Cerebellar cortex (tissue), 1 donor: Measurements from ENCODE around the gene SULT1A2.
"Not testable (repeated sequence)": the region's sequence is repeated elsewhere in the genome, so short reads cannot be mapped to it uniquely, and the experiment has no call there.

ENCODE experiments used
- DNase-seq: peaks from one replicate; pipeline ENCODE4 v3.0.0-alpha.2; 2015; ENCODE audit warnings: low spot score

Gene SULT1A2

GRCh38 chr16:28591355-28591754 is 5.5 kb downstream of the SULT1A2 start:
- DNase-seq, result no peak

GRCh38 chr16:28590384-28591340 is 6.2 kb downstream of the SULT1A2 start:
- DNase-seq, result no peak

GRCh38 chr16:28589930-28590329 is 6.9 kb downstream of the SULT1A2 start:
- no peak for DNase-seq

- DNase-seq, result no peak
Observed at GRCh38 chr16:28589069-28589468, 7.8 kb downstream of the SULT1A2 start.

- DNase-seq, result no peak
Observed at GRCh38 chr16:28587386-28587785, 9.5 kb downstream of the SULT1A2 start.

- DNase-seq, result no peak
Observed at GRCh38 chr16:28586466-28586865, 10.4 kb downstream of the SULT1A2 start.

DNA sequence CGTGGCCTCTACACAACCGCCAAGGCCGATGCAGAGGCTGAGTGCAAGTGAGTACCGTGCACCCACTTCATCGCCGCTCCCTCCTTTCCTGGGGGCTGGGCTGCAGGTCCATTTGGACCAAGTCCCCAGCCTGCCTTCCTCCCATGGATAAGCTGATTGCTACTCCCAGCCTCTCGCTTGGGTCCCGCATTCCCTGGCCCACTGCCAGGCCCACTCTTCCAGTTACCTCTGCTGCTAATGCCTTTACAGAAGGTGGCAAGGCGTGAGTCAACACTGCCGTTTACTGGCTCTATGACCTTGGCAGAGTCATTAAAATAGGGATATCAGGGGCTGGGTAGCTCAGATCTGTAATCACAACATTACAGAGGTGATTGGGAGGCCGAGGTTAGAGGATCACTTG is 11.2 kb downstream of the SULT1A2 start:
- no peak for DNase-seq

- no peak for DNase-seq
Observed at GRCh38 chr16:28580726-28581315, 16.0 kb downstream of the SULT1A2 start.

DNA sequence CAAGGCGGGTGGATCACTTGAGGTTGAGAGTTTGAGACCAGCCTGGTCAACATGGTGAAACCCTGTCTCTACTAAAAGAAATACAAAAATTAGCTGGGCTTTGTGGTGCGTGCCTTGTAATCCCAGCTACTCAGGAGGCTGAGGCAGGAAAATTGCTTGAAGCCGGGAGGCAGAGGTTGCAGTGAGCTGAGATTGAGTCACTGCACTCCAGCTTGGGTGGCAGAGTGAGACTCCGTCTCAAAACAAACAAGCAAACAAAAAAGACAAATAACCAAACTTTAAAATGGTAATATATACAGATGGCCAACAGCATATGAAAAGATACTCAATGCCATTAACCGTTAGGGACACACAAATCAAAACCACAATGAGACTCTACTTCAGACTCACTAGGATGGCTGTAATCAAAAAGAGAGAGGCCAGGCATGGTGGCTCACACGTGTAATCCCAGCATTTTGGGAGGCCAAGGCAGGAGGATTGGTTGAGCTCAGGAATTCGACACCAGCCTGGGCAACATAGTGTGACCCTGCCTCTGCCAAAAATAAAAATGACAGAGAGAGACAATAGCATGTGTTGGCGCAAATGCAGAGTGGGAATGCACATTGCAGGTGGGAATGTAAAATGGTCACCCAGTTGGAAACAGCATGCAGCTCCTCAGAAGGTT is 21.3 kb downstream of the SULT1A2 start:
- DNase-seq, result no peak

DNA sequence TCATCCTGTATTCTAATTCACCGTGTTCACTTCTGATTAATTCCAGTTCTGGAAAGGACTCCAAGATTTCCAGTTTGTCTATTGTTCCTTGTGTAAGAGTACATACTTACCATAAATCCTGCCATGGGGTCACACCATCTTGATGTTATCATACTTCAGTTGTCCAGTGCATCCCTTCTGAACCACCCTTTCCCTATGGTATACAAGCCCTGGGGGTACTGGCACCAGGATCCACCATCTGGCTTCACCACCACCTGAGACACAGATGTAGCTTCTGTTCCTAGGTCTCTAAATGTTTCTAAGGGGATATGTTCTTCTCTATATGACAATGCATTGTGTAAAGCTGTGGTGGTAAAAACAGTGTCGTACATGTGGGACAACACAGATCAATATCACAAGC is 21.9 kb downstream of the SULT1A2 start:
- DNase-seq, result no peak

GRCh38 chr16:28573738-28574718 is 22.8 kb downstream of the SULT1A2 start:
- DNase-seq, result no peak

DNA sequence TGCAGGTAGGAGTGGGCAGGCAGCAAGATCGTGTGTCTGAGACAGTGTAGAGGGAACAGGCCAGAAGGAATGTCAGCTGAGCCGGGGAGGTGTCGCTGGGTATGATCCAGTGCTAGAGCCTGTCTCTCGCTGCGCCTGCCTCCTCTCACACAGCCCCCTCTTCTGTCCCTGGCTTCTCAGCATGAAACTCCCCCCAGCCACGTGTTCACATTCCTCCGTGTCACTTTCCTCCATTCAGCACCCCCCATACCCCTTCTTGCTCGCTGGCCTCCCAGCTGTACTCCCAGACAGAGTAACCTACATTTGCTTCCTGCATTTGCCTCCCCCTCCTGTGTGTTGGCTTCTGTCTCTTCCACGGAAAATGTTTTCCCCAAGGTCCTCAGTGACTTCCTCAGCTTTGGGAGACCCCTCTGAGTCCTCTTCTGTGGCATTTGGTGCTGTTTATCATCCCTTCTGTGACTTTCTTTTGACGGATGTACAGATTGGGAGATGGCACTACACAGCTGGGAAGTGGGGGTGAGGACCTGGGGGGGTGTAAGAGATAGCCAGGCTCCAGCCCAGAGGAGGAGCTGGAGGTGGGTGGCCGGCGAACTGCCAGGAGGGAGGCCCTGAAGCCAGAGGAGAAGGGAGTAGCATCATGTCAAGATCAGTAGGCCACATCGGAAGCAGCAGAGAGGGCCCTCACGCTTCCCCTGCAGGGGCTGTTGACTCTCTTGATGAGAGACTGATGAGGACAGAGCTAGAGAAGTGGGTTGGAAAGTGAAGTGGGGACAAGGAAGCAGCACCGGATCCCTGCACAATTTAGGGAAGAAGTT is 23.9 kb downstream of the SULT1A2 start:
- peak; percentile 55 for DNase-seq

GRCh38 chr16:28569968-28570752 is 26.7 kb downstream of the SULT1A2 start:
- no peak for DNase-seq

DNA sequence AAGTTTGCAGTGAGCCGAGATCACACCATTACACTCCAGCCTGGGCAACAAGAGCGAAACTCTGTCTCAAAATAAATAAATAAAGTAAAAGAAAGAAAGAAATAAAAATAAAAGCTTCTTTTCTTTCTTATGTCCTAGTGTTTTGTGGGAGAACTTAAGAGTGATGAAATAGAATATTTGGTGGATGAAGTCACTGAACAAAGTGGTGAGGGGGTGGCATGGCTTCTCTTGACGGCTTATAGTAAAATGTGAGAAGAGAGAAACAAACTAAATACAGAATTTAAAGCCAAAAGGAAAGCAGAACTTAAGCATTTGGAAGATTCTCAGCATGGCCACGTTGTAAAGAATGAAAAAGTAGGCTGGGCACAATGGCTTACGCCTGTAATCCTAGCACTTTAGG is 27.8 kb downstream of the SULT1A2 start:
- no peak for DNase-seq

GRCh38 chr16:28567292-28567691 is 29.6 kb downstream of the SULT1A2 start:
- no peak for DNase-seq

DNA sequence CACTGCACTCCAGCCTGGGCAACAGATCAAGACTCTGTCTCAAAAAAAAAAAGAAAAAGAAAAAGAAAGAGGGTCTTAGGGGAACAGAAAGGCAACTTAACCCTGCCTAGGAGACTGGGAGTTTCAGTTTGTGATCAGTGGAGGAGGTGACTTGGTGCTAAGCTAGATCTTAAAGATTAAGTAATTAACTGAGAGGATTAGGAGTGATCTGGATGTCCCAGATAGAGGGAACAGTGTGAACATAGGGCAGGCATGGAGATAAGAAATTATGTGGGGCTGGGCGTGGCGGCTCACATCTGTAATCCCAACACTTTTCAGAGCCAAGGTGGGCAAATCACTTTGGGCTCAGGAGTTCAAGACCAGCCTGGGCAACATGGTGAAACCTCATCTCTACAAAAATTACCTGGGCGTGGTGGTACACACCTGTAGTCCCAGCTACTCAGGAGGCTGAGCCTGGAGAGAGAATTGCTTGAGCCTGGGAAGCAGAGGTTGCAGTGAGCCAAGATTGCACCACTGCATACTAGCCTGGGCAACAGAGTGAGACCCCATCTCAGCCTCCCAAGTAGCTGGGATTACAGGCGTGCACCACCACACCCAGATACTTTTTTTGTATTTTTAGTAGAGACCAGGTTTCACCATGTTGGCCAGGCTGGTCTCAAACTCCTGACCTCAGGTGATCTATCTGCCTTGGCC is 30.5 kb downstream of the SULT1A2 start:
- DNase-seq, result not testable (repeated sequence)

DNA sequence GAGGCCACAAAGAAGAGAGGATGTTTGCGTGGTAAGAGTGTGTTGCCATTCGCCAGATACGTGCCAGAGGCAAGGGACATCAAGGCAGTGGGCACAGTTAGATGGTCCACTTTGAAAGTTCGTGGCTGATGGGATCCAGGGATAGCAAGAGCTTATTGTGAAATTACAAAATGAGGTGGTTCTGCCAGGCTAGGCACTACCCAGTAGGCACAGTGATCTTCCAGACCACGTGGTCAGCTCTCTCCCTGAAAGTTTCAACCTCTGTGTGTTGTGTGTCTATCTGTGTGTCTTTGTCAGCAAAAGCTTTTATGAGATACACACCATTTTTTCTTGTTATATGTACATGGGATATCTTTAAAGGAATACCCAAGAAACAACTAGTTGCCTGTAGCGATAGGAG is 33.6 kb downstream of the SULT1A2 start:
- no peak for DNase-seq

DNA sequence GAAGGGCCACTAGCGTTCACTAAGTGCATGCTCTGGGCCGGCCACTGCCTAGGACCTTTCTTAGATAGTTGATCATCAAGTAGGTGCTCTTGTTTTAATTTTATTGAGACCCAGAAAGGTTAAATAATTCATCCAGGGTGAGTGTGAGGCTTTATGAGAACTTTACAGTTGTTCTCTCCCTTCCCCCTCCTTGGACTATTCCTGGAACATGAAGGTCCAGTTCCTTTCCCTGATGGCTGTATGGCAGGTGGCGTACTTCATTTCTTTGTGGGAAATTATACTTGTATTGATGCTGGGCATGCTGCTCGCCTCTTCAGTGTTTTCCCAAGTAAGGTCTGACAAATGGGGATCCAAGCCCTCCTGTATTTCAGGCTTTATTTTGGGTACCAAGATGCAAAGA is 34.7 kb downstream of the SULT1A2 start:
- DNase-seq, result no peak

DNA sequence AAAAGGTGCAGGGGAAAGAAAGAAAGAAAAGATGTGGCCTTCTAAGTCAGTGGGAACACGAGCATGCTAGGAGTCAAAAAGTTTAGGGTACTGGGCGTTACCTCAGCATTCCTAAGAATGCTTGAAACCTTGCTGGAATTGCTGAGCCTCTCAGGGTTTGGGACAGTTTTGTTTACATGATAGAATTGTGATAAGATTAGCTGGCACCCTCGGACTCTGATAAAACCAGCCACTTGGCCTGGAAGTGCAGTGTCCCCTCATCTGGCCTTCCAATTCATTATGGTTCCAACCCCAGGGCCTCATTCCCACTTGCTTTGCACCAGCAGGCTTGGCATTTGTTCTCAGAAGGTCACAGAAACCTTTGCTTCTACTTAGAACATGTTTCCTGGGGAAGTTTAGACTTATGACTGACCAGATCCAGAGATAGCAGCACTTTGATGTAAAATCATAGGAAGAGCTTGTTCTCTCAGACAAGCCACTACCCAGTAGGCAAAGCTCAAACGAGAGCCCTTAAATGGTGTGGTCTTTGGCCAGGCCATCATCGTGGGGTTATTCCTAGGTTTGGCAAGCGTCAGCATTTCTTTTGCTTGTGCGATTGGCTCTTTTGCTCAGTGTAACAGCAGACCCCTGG is 35.2 kb downstream of the SULT1A2 start:
- no peak for DNase-seq
